Activated T-cell treated with anti-CD3 and anti-CD28 coated beads, Interleukin-2, amount 50 U/mL, for 48 hours (primary cell): ENCODE measurements around the gene PTX3.

ENCODE experiments used
- DNase-seq, 2 experiments: peaks; one replicate each; pipeline ENCODE4 v3.0.0-alpha.2; 2020

The PTX3 gene

DNA sequence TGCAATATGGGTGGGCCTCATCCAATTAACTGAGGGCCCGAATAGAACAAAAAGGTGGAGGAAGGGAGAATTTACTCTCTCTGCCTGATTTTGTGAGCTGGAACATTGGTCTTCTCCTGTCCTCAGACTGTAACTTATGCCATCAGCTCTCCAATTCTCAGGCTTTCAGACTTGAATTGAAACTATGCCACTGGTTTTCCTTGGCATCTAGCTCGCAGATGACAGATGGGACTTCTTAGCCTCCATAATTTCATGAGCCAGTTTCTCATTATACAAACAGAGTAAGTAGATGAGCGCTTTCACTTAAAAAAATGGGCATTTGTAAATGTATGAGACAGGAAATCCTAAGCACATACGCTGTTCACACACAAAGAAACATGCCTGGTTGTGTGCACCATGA, 8.7 kb upstream of the PTX3 start:
- DNase-seq = no peak

DNA sequence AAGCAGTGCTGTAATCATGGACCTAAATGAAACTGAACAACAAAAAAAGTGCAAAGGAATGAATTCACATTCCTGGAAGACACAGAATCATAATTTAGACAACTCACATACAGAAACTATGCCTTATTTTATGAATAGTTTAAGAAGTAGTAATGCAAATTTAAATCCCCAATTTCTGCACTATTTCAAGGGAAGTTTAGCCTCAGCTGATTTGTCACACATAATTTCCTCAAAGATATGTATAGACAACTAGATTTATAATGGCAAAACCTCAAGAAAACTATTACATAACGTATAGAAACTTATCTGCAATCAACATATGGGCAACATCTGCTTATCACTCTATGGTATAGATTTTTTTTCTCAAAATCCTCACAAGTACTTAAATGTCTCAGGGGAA, 7.8 kb upstream of the PTX3 start:
- no peak for DNase-seq

DNA sequence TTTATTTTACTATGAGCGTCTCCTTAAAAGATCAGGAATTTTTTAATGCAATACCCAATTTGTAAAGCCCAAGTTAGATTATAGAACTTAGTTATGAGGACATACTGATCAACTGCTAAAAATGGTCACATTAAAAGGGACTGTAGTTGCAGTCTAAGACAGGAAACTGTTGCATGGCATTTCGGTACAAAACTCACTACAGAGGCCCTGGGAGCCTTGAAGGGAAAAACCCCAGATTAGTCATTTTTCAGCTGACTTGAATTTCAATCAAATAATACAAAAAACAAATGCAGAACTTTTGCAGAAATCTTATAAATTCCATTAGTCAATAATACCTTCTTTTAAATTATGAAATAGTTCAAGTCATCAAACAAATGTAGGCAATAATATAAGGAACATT, 6.9 kb upstream of the PTX3 start:
- DNase-seq = no peak

DNA sequence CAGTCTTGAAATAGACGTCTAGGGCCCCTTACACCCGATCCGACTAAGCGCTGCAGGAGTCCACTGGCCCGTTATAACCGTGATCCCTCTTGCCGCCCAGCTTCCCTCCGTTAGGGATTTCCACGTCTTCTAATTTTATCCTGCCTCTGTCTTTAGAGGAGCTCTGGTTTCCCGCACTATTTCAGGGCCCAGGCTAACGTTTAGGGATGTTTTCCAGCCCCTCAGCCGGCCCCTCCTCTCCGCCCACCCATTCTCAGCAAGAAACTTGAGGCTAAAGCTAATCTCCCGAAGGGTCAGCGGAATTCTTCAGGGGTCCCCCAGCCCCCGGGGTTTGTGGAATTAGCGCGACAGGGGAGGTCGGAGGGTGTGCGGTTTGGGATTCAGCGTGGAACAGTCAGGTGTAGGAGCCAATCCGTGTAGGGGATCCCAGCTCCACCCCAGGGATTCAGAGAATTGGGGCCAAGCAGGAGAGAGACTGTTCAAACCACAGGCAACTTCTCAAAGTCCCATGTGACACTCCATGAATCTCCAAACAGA, 1.6 kb downstream of the PTX3 start:
- DNase-seq = no peak

DNA sequence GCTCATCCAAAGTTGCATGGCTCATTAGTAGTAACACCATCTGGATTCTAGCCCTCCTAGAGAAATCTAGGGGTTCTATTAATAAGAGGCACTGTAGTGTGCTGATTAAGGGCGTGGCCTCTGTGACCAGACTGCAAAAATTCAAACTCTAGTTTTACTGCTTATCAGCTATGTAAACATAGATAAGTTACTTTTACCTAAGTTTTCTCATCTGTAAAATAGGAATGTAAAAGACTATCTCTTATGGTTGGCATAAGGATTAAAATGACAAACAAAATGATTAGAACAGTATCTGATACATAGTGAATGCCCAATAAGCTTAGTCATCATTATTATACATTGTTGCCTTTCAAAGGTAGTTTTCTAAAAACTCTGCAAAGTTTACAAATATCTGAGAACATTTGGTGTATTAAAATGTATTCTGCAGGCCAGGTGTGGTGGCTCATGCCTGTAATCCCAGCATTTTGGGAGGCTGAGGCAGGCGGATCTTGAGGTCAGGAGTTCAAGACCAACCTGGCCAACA, 4.5 kb downstream of the PTX3 start:
- no peak for DNase-seq

DNA sequence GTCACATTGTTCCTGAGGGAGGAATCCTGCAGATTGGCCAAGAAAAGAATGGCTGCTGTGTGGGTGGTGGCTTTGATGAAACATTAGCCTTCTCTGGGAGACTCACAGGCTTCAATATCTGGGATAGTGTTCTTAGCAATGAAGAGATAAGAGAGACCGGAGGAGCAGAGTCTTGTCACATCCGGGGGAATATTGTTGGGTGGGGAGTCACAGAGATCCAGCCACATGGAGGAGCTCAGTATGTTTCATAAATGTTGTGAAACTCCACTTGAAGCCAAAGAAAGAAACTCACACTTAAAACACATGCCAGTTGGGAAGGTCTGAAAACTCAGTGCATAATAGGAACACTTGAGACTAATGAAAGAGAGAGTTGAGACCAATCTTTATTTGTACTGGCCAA, 6.1 kb downstream of the PTX3 start:
- no peak for DNase-seq

DNA sequence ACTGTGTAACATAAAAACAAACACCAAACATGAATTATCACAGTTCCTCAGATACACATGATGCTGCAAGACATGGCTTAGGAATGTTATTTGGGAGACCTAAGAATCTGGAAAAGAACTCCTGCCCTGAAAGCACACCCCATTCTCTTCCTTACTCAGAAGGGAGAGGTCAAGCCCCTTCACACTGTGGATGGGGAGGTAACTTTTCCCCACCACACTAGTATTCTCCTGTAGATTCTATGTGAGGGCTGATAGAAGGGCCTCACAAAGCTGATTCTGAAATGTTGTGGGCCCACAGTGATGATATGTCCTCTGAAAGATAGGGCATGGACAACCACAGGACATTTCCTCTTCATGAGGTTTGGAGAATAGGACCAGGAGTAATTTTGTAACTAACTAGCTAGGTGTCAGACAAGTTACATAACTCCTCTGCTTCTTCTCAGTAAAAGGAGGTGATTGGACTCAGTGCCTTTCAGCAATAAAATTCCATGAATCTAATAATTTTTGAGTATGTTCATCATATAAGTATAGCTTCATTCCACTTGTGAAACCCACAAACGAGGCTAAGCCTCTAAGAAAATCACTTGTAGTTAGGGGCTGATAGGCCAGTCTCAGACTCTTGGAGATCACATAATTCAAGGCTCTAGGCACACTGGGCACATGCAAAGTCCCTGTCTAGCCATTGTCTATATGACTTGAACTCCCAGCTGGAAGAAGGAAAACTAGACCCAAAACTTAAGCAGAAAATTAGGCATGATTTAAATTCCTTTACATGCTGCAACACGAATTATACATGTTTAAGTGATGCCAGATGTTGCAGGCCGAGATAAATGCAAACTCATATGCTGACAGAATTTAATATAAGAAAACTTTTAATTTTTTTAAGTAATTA, 7.5 kb downstream of the PTX3 start:
- no peak for DNase-seq

DNA sequence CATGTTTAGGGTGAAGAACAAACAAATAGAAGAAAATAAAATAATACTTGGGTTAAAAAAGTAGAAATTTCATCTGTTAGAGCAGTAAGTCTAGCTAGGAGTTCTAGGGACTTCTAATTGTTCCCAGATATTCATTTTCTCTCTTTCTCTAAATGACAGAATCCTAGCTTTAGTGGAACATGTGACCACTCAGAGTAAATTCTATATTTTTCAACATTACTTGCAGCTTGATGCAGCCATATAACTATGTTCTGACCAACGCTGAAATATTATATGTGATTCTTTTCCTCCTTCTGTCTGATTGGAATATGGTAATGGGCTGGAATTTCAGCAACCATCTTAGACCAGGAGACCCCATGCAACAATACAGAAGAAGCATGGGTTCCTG, 8.1 kb downstream of the PTX3 start:
- no peak for DNase-seq

DNA sequence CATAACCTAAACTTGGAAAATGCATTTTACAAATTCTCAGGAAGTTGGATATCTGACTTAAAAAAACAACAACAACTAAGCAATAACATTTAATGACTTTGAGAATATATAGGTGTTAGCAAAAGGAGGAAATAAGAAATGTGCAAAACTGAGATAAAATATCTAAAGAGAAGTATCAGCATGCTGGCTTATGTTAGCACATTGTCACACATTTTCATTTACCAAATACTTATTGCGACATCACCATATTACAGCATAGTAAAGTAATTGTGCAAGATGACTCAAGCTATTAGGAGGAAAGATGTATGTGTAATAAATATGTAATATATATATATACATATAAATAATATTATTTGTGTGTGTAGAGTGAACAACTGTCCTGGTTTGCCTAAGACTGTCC, 9.2 kb downstream of the PTX3 start:
- DNase-seq = no peak

DNA sequence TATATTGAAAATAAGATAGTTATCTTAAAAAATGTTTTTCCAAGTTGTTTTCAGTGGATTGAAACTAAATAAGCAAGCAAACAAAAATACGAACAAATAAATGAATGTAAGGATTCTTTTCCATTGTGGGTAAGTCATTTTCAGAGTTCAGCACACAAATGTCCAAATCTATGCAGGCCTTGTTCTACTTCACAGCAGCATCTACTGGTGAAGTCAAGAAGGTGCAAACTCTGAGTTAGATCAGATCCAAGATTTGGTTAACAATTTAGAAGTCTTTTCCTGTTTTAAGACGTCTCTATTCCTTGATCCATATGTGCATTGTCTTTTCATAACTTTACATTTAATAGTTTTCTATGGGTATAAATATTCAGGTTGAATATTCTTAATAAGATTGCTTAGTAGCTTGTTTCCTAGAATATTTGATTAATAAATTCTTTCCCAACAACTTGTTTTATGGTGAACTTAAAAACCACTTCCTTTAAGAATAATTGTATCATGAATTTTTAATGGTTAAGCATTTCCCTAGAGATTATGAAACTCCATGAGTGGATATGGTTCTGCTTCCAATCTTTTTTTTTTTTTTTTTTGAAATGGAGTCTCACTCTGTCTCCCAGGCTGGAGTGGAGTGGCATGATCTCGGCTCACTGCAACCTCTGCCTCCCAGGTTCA, 10.5 kb downstream of the PTX3 start:
- no peak for DNase-seq

DNA sequence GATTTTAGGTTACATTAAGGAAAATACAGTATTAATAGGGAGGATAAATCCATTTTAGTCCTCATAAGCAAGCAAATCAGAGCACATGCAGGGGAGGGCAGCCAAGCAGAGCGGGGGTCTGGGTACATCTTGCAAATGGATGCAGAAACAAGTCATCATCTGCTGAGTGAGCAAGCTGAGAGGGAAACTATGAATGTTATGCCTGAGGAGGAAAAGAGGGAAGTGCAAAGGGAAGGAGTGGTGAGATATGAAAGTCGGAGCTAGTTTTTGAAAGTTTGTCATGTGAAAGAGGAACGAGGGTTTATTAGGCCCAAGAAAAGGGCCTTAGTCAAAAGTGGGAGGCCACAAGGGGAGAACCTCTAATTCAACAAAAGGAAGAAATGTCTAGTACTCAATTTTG, 15.4 kb downstream of the PTX3 start:
- no peak for DNase-seq

DNA sequence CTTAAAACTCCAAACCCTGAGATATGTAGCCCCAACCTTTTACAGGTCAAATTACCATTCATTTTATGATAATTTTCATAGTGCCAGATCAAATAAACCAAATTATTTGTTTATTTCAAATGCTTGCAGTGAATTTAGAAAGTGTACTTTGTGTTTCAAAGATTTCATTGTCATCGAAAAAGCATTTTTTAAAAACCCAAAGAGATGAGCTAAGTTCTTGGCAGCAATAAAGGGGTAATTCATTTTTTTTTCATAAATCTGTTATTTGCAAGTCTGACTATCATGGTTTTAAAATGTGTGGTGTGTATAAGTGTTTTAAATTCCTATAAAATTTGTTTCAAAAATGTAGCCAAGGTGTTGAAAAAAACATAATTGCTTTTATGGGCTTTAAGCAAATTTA, 17.2 kb downstream of the PTX3 start:
- DNase-seq = no peak

DNA sequence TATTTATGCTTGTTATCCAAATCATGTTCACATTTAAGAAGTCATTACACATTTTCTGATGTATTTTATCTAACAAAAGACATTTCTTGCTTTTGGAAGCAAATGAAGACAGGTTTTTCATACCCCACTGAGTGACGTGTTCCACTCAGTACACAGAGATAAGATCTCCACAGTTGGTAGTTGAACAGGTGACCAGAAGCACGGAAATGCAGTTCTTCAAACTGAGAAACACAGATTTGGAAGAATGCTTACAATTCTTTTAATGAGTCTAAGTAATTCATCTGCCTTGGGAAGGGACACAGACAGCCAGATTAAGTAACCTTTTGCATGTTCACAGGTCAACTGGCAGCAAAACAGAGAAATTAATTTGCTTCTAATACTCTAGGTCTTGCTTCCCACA, 23.1 kb downstream of the PTX3 start:
- DNase-seq = no peak

DNA sequence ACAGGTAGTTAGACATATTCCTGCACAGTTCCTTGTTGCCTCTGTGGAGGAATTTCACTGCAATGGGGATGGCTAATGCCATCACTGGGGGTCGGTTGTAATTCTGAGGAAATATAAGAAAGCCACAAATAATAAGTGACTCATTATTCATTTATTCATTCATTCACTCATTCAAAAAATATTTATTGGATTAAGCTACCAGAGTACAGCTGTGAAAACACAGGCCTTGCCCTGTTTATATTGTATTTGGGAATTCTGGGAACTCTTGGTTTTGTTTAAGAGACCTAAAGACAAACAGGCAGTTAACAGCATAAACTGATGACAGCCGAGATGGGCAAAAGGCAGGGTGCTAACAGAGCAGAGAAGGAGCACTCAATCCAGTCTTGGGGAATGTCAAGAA, 23.6 kb downstream of the PTX3 start:
- DNase-seq = no peak

DNA sequence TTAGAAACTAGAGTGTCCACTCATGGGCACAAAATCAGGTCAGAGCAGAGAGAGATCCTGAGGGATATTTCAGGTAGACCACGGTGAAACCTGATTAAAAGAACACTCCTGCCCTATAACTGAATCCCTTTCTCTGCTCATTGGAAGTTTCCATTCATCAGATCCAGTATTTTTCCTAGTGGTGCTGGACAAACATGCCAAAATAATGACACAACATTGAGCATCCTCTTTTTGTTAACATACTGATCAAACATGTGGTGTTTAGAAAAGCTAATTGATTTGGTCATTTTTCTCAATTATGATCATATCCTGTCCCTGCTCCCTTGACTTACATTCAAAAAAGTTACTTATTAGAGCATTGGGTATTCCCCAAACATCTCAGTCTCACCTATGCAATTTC, 27.2 kb downstream of the PTX3 start:
- DNase-seq = no peak

DNA sequence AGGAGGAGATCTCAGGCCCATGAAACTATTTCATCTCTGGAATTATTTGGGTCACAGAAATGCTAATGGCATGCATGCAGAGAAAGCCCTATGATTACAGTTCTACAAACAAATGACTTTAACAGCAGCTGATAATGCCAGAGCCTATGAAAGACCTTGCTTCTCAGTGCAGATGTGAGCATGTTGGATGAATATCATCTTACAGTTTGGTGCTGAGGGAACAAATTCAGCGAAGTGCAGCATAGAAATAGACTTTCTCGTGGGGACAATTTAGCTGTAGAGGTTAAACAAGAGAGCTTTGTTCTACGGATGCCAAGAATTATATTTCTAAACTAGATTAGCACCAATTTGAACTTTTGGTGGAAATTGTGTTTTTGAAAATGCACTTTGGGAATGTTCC, 27.7 kb downstream of the PTX3 start:
- no peak for DNase-seq

DNA sequence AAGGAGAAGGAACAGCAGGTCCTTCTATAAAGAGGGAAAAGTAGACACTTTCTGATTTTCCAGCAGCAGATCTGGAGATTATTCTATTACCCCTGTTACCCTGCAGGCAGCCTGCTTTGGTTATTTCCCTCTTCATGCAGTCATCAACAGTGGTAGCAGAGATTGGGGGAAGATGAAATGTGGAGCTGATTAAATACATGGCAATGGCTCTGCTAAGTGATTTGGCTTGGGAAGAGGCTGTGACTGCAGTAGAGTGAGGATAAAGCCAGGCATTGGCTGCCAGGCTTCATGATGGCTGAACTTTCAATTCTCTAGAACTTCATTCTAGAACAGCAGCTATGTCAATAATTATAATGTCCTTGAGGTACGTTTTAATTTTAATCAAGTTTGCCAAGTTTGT, 29.1 kb downstream of the PTX3 start:
- DNase-seq = no peak

DNA sequence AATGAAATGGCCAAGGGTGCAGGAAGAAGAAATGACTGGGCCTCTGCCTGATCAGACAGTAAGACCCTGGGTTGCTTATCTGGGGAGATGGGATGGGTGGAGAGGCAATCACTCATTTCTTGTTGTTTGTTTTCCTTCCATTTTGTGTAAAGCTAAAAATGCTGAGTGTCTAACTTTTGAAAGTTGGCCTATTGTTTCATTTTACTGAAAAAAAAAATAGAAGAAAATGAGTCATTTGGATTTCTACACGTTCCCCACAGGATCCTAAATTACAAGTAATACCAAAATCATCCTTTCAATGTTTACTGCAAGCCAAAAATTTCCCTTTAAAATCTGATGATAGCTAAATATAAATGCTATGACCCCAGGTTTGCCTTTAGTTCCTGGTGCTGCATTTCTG, 30.6 kb downstream of the PTX3 start:
- DNase-seq = no peak

DNA sequence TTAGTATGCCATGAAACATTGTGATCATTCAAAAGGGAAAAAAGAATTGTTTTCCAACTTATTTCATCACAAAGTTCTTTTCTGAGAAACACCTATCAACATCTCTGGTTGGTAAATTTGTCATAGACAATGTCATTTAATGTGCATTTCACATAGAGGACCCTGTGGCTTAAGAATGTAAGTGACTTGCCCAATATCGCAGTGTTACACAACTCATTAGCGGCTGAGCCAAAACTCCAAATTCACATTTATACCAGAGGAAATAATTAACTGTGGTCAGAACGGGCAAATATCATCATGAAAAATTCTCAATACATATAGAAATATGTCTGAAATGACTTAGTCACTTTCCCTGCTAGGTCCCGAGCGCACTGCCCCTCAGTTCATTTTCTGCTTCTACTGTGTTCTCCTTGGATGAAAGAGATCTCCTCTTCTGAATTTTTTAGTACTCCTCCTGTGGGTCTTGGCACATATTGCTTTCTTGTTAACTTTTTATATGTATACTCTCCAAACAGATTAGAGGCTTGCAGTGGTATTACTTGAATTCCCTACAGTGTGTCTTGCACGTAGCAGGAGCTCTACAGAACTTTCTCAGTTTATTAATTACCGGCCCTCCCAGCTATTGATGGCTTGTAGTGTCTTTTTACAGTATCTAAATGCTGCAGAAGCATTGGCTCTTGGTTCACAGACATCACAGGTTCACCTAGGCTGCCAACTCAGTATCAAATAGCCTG, 33.1 kb downstream of the PTX3 start:
- no peak for DNase-seq

DNA sequence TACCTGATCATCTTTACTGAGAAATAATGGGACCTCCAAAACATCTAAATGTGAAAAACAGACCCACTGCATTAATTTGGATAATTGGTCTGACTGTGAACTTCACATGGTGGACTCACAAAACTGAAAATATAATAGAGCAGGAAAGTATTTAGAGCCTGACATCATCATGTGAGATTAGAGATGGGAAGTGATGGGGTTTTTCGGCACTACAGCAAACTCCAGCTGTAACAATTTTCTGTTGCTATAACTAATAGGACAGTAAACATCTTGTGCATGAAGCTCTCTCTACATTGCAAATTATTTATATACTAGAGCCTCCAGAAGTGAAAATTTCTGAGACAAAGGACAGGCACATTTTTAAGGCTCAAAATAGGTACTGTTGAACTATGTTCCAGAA, 34.4 kb downstream of the PTX3 start:
- DNase-seq = no peak

DNA sequence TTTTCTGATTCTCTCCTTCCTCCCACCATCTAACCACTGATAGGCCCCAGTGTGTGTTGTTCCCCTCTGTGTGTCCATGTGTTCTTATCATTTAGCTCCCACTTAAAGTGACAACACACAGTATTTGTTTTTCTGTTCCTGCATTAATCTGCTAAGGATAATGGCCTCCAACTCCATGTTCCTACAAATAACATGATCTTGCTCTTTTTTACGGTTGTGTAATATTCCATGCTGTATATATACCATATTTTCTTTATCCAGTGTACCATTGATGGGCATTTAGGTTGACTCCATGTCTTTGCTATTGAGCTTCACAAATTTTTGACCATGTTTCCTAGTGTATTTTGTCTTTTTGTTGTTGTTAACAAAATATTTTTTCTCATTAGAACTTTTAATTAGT, 36.0 kb downstream of the PTX3 start:
- no peak for DNase-seq

DNA sequence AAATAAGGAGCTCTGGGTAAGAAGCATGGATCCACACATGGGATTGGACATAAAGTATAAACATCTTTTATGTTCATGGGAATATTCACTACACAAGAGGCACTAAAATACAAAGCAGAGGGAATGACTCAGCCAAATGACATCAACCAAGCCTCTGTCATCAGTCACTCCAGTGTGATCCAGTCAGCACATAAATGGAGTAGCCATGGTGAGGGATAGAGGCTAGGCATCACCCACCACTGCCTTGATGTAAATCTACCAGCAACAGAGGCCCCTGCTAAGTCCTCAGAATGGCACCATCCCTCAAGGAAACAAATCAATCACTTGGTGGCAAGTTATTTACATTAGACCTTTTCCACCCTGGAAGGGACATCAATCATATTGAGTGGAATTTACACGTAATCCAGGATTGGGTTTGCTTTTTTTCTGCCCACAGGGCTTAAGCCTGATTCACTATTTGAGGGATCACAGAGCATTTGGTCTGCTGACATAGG, 39.3 kb downstream of the PTX3 start:
- no peak for DNase-seq

DNA sequence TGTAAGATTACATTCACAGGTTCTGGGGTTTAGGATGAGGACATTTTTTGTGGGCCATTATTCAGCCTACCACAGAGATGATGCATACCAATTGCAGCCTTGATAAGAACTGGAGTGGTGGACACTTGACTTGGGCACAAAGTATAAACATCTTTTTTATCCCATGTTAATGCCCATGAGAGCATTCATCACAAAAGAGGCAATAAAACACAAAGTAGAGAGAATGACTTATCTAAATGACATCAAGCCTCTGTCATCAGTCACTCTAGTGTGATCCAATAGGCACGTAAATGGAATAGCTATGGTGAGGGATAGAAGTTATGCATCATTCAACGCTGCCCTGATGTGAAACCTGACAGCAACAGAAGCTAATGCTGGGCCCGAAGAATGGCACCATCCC, 40.8 kb downstream of the PTX3 start:
- no peak for DNase-seq
